NCI-H2196 treated with DMSO at 0.1 percent for 48 hours (cell line): Measurements from ENCODE around the gene TM4SF4.

Source experiments
- DNase-seq: peaks from one replicate; lab custom pipeline; 2025; ENCODE audit not compliant: unreplicated experiment; lab: John Stamatoyannopoulos, UW

Gene TM4SF4

GRCh38 chr3:149509526-149509925 is 35.0 kb downstream of the TM4SF4 start:
- no peak for DNase-seq

- DNase-seq, result no peak
Observed at GRCh38 chr3:149510480-149510879, 36.0 kb downstream of the TM4SF4 start.

DNA sequence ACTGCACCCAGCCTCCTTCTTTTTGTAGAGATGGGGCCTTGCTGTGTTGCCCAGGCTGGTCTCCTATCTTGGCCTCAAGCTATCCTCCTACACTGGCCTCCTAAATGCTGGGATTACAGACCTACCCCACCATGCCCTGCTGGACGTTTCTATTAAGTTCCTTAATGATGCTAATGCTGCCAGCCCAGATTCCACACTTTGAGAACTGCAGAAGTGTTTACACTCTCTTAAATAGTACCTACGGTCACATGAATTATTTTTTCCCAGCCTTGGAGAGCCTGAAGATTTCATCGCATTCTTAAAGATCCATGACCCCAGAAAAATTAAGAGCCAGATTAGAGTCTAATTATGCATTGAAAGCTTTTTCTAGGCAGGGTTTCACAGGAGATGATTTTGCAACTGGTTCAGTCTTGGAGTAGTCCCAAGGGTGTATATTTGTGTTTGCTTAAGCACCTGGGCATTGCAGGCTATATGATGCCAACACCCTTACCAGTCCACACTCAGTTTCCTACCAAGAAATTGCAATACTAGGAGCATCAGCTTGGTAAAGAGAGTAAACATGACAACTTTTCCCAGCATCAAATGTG is 36.6 kb downstream of the TM4SF4 start:
- DNase-seq, result no peak

DNA sequence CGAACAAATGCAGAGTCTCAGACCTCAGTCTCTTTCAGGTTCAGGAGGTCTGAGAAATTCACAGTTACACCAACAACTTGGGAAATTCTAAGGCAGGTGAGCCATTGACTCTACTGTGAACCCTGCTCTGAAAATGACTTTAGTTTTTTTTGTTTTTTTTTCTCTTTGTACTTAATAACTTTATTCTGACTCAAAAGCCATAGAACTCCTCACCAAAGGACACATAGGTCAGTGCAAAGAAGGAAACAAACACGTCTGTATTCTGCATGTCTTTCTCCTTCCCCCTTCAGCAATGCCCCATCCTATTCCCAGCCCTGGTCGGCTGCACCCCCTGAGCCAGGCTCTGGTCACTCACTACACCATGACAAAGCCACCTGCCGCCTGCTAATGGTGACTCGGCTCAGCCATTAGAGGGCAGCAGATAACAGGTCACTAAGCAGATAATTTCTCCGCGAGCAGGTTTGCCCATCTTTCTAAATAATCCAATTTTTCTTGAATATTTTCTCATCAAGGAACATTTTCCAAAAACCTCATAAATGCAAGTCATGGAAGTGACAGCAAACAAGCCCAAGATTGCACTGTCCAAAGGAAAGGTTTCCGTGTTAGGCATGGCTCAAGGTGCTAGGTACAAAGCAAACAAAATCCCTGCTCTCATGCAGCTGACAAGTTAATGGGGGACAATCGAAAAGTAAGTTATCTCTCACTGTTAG is 37.7 kb downstream of the TM4SF4 start:
- DNase-seq, result peak; percentile 82

DNA sequence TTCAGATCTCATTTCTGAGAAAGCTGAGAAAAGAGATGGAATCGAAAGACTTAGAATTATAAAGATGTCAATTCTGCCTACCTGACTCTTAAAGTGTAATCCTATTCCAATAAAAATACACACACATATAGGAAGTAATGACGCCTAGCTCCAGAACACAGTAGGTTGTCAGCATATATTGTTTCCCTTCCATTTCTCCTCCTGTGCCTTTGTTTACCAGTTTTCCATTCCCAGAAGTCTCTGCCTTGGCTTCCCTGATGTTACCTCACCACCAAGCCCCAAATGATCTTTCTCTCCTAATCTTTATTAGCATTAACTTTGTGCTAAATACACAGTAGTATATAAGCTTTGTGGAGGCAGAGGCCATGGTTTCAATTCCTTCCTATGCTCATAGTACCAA is 40.0 kb downstream of the TM4SF4 start:
- no peak for DNase-seq

- no peak for DNase-seq
Observed at GRCh38 chr3:149515249-149515648, 40.8 kb downstream of the TM4SF4 start.

- no peak for DNase-seq
Observed at GRCh38 chr3:149516920-149517319, 42.4 kb downstream of the TM4SF4 start.

- no peak for DNase-seq
Observed at GRCh38 chr3:149519912-149520311, 45.4 kb downstream of the TM4SF4 start.

DNA sequence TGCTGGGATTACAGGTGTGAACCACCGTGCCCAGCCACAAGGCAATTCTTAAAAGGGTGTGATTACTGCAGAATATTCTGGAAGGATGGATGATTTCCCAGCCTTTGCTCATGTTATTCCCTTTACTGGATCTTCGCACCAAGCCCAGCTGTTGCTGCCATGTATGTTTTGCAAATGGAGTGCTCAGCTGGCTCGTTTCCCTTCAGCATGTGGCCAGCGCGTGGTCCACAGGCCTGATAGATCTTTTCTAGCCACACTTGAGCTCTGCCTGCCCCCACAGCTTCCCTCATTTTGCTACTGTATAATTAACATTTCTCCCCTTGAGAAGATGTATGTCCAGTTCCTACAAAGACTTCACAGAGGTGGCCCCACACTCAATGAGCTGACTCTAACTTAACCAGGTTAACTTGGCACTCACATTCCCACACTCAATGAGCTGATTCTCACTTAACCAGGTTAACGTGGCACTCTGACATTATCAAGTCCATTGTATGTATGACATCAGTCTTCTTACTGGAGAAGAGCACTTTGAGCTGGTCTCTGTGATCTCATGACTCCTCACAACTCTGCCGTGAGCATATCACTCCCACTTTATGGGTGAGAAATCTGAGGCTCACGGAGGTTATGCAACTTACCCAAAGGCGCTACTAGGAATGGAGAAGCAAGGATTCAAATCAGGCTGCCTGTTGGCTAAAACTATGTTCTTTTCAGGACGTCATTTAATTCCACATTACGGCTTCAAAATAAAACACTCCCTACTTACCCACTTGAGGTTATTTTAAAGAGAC is 49.2 kb downstream of the TM4SF4 start:
- DNase-seq, result no peak

- no peak for DNase-seq
Observed at GRCh38 chr3:149527531-149528339, 53.2 kb downstream of the TM4SF4 start.

- no peak for DNase-seq
Observed at GRCh38 chr3:149528340-149528650, 53.8 kb downstream of the TM4SF4 start.

DNA sequence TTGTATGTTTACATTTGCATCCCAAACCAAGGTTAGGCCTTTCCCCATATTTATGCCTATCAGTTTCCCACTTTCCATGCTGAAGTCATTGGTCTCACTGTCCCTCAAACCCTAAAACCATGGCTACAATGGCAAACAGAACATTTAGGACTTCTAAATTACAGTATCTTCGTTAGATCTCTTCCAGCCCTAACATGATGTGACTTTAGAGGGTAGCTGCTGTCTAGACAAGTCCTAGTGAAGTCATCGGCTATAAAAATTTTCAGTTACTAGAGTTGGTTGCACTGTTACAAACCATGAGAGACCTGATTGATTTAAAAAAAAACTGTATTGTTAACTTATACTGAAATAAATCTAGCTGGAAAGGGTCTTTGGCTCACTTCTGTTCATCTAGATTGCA is 54.6 kb downstream of the TM4SF4 start:
- no peak for DNase-seq

DNA sequence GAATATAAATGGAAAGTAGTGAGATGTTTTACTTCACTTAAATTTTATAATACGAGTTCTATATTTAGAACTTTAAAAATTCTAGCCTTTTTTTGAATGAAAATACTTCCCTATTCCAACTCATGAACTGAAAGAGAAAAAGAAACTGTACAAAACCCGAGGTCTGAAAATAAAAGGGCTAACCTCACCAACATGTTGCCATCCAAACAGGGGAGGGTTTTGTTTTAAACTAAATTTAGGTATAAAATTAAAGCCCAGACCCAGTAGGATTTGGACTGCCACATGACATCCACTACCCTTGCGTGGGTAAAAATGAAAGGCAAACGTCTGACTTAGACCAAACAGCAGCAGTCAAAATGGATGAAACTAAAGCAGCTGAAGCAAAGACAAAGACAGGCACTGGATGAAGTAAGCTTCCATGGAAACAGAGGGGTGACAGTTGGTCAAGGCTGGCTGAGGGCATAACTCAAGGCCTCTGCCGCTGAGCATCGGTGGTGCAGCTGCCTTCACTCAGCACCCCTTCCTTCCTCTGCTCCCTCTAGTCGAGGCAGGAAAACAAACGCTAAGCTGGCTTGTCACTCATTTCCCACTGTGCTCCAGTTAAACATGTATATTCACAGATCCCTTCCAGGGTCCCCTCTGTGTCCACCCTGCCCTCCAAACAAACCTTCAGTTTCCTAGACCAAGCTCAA is 58.1 kb downstream of the TM4SF4 start:
- no peak for DNase-seq

GRCh38 chr3:149534082-149534481 is 59.6 kb downstream of the TM4SF4 start:
- no peak for DNase-seq

DNA sequence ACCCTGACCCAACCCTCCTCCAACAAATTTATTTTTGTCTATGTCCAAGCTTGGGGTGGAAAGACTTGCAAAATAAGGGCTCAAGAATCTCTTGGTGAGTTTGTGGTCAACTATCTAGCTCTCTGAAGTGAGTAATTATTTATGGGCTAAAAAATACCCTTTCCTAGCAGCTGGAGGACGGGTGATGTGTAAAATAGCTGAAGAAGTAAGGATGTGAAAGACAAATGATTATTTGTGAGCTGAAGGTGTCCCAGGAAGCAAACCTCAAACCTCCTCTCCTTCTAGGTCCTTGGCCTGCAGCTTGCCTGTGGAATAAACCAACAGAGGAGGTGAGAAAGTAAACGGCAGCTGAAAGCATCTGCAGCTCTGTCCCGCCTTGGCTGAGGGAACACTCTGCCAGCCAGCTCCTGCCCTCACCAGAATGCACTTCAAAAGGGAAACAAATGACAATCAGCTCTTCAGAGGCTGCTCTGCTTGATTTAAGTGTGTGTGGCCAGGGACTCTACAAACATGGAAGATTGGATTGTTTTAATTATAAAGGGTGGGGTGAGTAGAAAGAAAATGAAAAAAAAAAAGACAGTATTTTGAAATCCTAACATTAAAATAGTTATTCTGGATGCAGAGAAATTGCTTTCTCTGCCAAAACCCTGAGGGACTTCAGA is 60.3 kb downstream of the TM4SF4 start:
- peak; percentile 81 for DNase-seq

GRCh38 chr3:149535333-149535685 is 60.8 kb downstream of the TM4SF4 start:
- DNase-seq, result no peak

GRCh38 chr3:149536429-149536828 is 61.9 kb downstream of the TM4SF4 start:
- DNase-seq, result no peak

DNA sequence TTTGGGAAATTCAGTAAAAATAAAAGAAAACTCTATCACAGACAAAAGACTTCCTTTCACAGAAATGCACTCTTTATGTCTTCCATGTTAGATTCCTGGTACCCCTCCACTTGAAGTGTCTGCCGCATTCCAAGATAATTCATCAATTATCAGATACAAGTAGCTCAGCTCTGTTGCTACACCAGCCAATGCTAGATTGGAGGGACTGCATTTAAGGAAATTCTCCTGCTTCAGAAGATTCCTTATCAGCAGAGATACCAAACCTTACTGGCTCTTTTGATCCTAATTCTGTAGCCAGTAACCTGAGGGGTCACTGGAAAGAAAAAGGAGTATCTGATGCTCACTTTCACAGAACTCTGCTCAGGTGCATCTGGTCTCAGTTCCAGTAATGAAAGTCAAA is 63.9 kb downstream of the TM4SF4 start:
- no peak for DNase-seq

GRCh38 chr3:149541091-149541491 is 66.6 kb downstream of the TM4SF4 start:
- no peak for DNase-seq
